Breast epithelium (tissue), 3 donors: ENCODE results near the gene ZFYVE9.

Experiments used
- POLR2A ChIP-seq: fragments of 450-650 bp; IDR thresholded peaks from one replicate; pipeline ENCODE4 v1.6.1; 2016; ENCODE audit warnings: antibody characterized with exemption, mild to moderate bottlenecking, moderate library complexity
- POLR2AphosphoS5 ChIP-seq, 3 donors: sonication (generic); formaldehyde crosslinking; IDR thresholded peaks; one replicate each; pipeline ENCODE4 v1.6.1; 2017; ENCODE audit warnings: antibody characterized with exemption in 3 of 3

DNA sequence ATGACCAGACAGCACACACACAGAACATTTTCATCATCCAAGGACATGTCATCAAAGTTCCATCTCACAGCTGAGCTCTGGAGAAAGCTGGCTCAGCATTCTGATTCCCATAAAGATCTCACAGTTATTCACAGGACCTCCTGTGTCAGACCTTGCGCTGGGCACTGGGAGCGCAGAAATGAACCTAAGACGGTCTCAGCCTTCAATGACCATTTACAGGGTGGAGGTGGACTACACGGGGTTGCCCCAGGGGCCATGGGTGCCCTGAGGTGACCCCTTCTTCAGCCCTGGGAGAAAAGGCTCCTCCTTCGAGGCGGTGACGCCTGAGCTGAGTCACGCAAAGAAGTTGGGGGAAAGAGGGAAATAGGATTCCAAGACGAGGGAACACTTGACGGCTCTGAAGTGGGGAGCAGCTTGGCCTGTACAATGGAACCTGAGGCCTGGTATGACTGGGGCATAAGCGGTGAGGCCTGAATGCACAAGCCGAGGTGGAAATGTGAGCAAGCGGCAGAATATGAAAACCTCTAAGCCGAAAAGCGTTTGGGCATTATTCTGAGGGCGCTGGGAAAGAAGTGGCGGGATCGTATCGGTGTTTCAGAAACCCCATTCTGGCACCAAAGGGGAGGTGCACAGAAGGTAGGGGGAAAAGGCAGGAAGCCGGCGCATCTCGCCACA lies 223.3 kb downstream of the ZFYVE9 start:
- TF ChIP-seq POLR2A (no peak), POLR2AphosphoS5 (IDR thresholded peaks at IDR 0.05) (peak in 1 of 3 donors; percentile 20)
